Stomach (tissue), 9 donors: ENCODE results near the gene SLC25A12. TPM values are rescaled to one million over a fixed set of nuclear protein-coding genes. Genes with fewer than 3 reads are reported as not detected.
A peak's percentile ranks its signal among the peaks of the same experiment; 100 is the strongest.

Source experiments
- DNase-seq, 2 donors: peaks; one replicate each; pipeline versions ENCODE4 v3.0.0 to v3.0.0-alpha.2; 2013 to 2019
- H3K27ac ChIP-seq, 5 donors: fragments of 200-600 bp in 4 of 5; sonication (generic) in 4 of 5; one replicate each; pipeline ENCODE4 v1.5.1; 2013 to 2019; ENCODE audit warnings: mild to moderate bottlenecking in 1 of 5, moderate library complexity in 1 of 5
- H3K27me3 ChIP-seq, 3 donors: fragments of 200-600 bp; sonication (generic); one replicate each; pipeline ENCODE4 v1.5.1; 2017 to 2019; ENCODE audit warnings: mixed run types in 1 of 3
- H3K36me3 ChIP-seq, 4 donors: fragments of 200-600 bp; sonication (generic); 1 replicate in 3 of 4; 2 replicates in 1 of 4; pipeline ENCODE4 v1.5.1; 2016 to 2019
- H3K4me1 ChIP-seq, 4 donors: fragments of 200-600 bp; sonication (generic); one replicate each; pipeline ENCODE4 v1.5.1; 2016 to 2019
- H3K4me3 ChIP-seq, 4 donors: fragments of 200-600 bp; sonication (generic) in 3 of 4; one replicate each; pipeline ENCODE4 v1.5.1; 2016 to 2019; ENCODE audit warnings: mild to moderate bottlenecking in 1 of 4
- H3K9me3 ChIP-seq, 4 donors: fragments of 200-600 bp; sonication (generic); one replicate each; pipeline ENCODE4 v1.5.1; 2016 to 2019
- EP300 ChIP-seq: sonication (generic); formaldehyde crosslinking; IDR thresholded peaks from one replicate; pipeline ENCODE4 v1.6.1; 2017; ENCODE audit warnings: antibody characterized with exemption
- POLR2A ChIP-seq, 4 donors: fragments of 450-650 bp; IDR thresholded peaks; one replicate each; pipeline ENCODE4 v1.6.1; 2016; ENCODE audit warnings: antibody characterized with exemption in 4 of 4, control low read depth in 2 of 4, mild to moderate bottlenecking in 1 of 4, moderate library complexity in 1 of 4
- POLR2AphosphoS5 ChIP-seq, 3 donors: sonication (generic); formaldehyde crosslinking; IDR thresholded peaks; one replicate each; pipeline ENCODE4 v1.6.1; 2016; ENCODE audit warnings: antibody characterized with exemption in 3 of 3
- WGBS, 5 donors: extraction: QIAGEN DNeasy Blood & Tissue Kit in 3 of 5; methylation state at CpG; one replicate each; pipeline versions ENCODE4 v1.1.5 to v1.1.7; 2013 to 2018; 5-methylcytosine and 5-hydroxymethylcytosine counted together
- intact Hi-C: fragments of 100-400 bp; cut with DNase I; formaldehyde crosslinking; loops from one replicate; pipeline ENCODE4 v1.15.1; 2023; ENCODE audit warnings: low total_unique reads
- polyA plus RNA-seq, 3 donors: library from polyadenylated mRNA; stranded (reverse); fragments of 200-250 nt; gene quantifications; one replicate each; pipeline ENCODE4 v1.2.3, GENCODE V29; 2013
- small RNA-seq, 4 donors: library from RNA; depleted of rRNA; stranded (forward); fragments of <200 nt; gene quantifications; one replicate each; pipeline ENCODE3, GENCODE V24; 2016
- total RNA-seq, 5 donors: library from RNA; depleted of rRNA; stranded (reverse); fragments of >200 nt; gene quantifications; one replicate each; pipeline versions ENCODE4 v1.1.0 to v1.2.3, GENCODE V29; 2014 to 2016
- TF ChIP-seq, protein P1 (sequence below), 7 experiments: fragments of 450-650 bp in 4 of 7; fragments of 200-600 bp in 3 of 7; sonication (generic) in 3 of 7; IDR thresholded peaks; one replicate each; pipeline ENCODE4 v1.5.1; 2016 to 2019; ENCODE audit warnings: antibody characterized with exemption in 7 of 7, control low read depth in 2 of 7, mild to moderate bottlenecking in 1 of 7
- donor health status: healthy with polysubstance abuse.
- donor health status: Bipolar disorder and iron deficiency.
- donor health status: healthy.

SLC25A12 gene
- total and polyA plus RNA-seq, 8 donors = 10.1 to 53.6 (median 20.3) TPM

GRCh38 chr2:171741189-171741588 is 152.9 kb downstream of the SLC25A12 start:
- intact Hi-C loops = no loop called here
- TF ChIP-seq, protein P1, sequence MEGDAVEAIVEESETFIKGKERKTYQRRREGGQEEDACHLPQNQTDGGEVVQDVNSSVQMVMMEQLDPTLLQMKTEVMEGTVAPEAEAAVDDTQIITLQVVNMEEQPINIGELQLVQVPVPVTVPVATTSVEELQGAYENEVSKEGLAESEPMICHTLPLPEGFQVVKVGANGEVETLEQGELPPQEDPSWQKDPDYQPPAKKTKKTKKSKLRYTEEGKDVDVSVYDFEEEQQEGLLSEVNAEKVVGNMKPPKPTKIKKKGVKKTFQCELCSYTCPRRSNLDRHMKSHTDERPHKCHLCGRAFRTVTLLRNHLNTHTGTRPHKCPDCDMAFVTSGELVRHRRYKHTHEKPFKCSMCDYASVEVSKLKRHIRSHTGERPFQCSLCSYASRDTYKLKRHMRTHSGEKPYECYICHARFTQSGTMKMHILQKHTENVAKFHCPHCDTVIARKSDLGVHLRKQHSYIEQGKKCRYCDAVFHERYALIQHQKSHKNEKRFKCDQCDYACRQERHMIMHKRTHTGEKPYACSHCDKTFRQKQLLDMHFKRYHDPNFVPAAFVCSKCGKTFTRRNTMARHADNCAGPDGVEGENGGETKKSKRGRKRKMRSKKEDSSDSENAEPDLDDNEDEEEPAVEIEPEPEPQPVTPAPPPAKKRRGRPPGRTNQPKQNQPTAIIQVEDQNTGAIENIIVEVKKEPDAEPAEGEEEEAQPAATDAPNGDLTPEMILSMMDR (IDR thresholded peaks at IDR 0.05) = no peak
- TF ChIP-seq POLR2A (IDR thresholded peaks at IDR 0.05) (no peak), EP300 (no peak), POLR2AphosphoS5 (IDR thresholded peaks at IDR 0.05) (no peak)
- no peaks in the 10 kb centered on the region for H3K9me3 ChIP-seq
- H3K27me3 ChIP-seq = no peaks in the 10 kb centered on the region
- peaks cover 17 to 94% (median 91%) of the 10 kb centered on the region in 4 donors for H3K36me3 ChIP-seq
- H3K4me3 ChIP-seq = no peak overlapping the region
- 60 to 87% (median 69%) methylated on average over 2 of the region's 2 CpGs for WGBS, 5 donors
- no peak for DNase-seq
- H3K4me1 ChIP-seq = no peaks in the 10 kb centered on the region
- no peak overlapping the region for H3K27ac ChIP-seq

DNA sequence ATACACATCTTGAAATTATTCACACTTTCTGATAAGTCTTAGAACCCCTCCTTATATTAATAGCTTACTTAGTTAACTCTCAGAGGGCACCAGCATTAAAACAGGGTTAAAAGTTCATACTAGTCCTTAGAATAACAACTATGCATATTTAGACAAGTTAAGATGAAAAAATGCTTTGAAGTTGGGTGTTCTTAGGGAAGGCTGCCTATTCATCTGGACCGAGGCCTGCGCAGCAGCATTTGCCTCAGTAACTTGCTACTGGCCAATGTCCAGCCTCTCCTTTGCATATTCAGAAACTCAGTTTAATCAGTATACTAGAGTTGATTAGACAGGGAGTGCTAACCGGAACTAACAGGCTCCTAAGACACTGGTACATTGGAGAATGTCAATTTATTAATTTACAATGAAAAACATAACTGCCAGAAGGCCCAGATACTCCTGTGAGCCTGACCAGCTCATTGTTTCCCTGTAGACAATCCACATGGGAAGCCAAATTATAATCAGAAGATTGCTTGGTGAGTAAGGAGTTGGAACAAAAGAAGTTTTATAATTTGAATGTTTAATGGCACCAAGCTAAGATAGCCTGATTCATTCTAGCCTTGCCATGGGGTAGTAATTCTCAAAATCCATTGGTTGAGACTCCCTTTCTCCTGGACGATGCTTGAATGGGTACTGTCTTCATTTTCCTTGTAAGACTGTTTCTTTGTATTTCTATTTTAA is 157.9 kb downstream of the SLC25A12 start:
- 45 to 68% (median 61%) methylated on average over 4 of the region's 4 CpGs for WGBS, 5 donors
- intact Hi-C loops = no loop called here

More for the DNA sequence above, 157.9 kb downstream of the SLC25A12 start:
- H3K9me3 ChIP-seq = no peaks in the 10 kb centered on the region
- peaks cover 0 to 12% (median 2%) of the 10 kb centered on the region in 4 donors for H3K4me1 ChIP-seq
- H3K36me3 ChIP-seq = peaks cover 31 to 88% (median 87%) of the 10 kb centered on the region in 4 donors
- H3K4me3 ChIP-seq = no peak overlapping the region
- TF ChIP-seq POLR2A (IDR thresholded peaks at IDR 0.05) (no peak), EP300 (no peak), POLR2AphosphoS5 (IDR thresholded peaks at IDR 0.05) (no peak)
- TF ChIP-seq, protein P1 (IDR thresholded peaks at IDR 0.05) = no peak
- H3K27me3 ChIP-seq = no peaks in the 10 kb centered on the region
- DNase-seq = peak in 1 of 2 donors; percentile 26
- peak overlapping the region in 1 of 5 donors; percentile 32 for H3K27ac ChIP-seq

Small RNA genes lying within 50 kb of the gene (small RNA-seq; reads per million reads assigned to genes)
- 0 reads per million in 4 donors for gene RNU6-182P

Other genes with a start within 250 kb of the SLC25A12 start
- gene DYNC1I2, start 206.8 kb downstream of the SLC25A12 start, total RNA-seq = 100 to 1,000 TPM in 3 of 5 donors, 10 to 100 TPM in 2; 57.1 to 494 (median 103) TPM
- gene DYNC1I2, start 206.8 kb downstream of the SLC25A12 start, polyA plus RNA-seq = 100 to 1,000 TPM in 1 of 3 donors, 10 to 100 TPM in 2; 58.2 to 143 (median 63.0) TPM
- gene HAT1, start 28.2 kb upstream of the SLC25A12 start, total RNA-seq = 10 to 100 TPM in 4 of 5 donors, 1 to 10 TPM in 1; 2.9 to 59.8 (median 21.4) TPM
- 10 to 100 TPM; 20.3 to 37.7 (median 31.8) TPM for gene HAT1, start 28.2 kb upstream of the SLC25A12 start, polyA plus RNA-seq
- 10 to 100 TPM in 1 of 5 donors, 1 to 10 TPM in 4; 3.5 to 16.2 (median 5.8) TPM for gene METAP1D, start 105.7 kb upstream of the SLC25A12 start, total RNA-seq
- 1 to 10 TPM; 2.9 to 5.3 (median 3.5) TPM for gene METAP1D, start 105.7 kb upstream of the SLC25A12 start, polyA plus RNA-seq
- gene DLX1, start 191.3 kb upstream of the SLC25A12 start, total RNA-seq = 1 to 10 TPM in 1 of 5 donors, not detected in 4; 1.1 TPM
- gene DLX1, start 191.3 kb upstream of the SLC25A12 start, polyA plus RNA-seq = under 1 TPM in 1 of 3 donors, not detected in 2; 0.25 TPM
- gene DLX2, start 208.7 kb upstream of the SLC25A12 start, total RNA-seq = not detected
- gene DLX2, start 208.7 kb upstream of the SLC25A12 start, polyA plus RNA-seq = under 1 TPM in 1 of 3 donors, not detected in 2; 0.03 TPM